SU-DHL-6 (cell line): Measurements from ENCODE around the gene MUC5B.

ENCODE experiments used
- H2AFZ ChIP-seq: fragments of 200-600 bp; sonication (generic); 2 replicates; pipeline ENCODE4 v1.6.1; 2014; ENCODE audit warnings: low read depth, mild to moderate bottlenecking, moderate library complexity, mixed read lengths, antibody characterized with exemption, low read length; ENCODE audit not compliant: severe bottlenecking
- H3F3A ChIP-seq: fragments of 200-600 bp; shearing (Covaris generic); 2 replicates; pipeline ENCODE4 v1.6.0; 2016; ENCODE audit warnings: antibody characterized with exemption, mild to moderate bottlenecking; ENCODE audit not compliant: insufficient read depth
- H3K27ac ChIP-seq: fragments of 200-600 bp; sonication (generic); 2 replicates; pipeline ENCODE4 v1.5.1; 2016; ENCODE audit warnings: low read depth, mild to moderate bottlenecking, low read length, moderate library complexity, mixed read lengths
- H3K27me3 ChIP-seq: fragments of 200-600 bp; sonication (generic), shearing (Covaris generic); 2 replicates; pipeline ENCODE4 v1.6.0; 2014; ENCODE audit warnings: mild to moderate bottlenecking, low read length
- H3K36me3 ChIP-seq: fragments of 200-600 bp; sonication (generic); 2 replicates; pipeline ENCODE4 v1.6.1; 2014; ENCODE audit warnings: mild to moderate bottlenecking, low read length, mixed read lengths
- H3K4me2 ChIP-seq: fragments of 300-600, 200-600 bp; shearing (Covaris generic), sonication (generic); 2 replicates; pipeline ENCODE4 v1.6.0; 2014; ENCODE audit warnings: low read length, low read depth, mild to moderate bottlenecking; ENCODE audit not compliant: poor library complexity, severe bottlenecking
- H3K4me3 ChIP-seq: fragments of 200-600 bp; sonication (generic); 2 replicates; pipeline ENCODE4 v1.5.1; 2014; ENCODE audit warnings: antibody characterized with exemption, low read length, mild to moderate bottlenecking, mixed read lengths; ENCODE audit not compliant: insufficient read depth, poor library complexity, severe bottlenecking
- H3K79me2 ChIP-seq: fragments of 200-600 bp; sonication (generic); 2 replicates; pipeline ENCODE4 v1.6.1; 2014; ENCODE audit warnings: mild to moderate bottlenecking, low read length, moderate library complexity; ENCODE audit not compliant: insufficient read depth
- H3K9ac ChIP-seq: fragments of 200-600 bp; sonication (generic); 2 replicates; pipeline ENCODE4 v1.7.0; 2014; ENCODE audit warnings: mild to moderate bottlenecking, low read length
- H3K9me2 ChIP-seq: fragments of 200-600 bp; sonication (generic); replicated peaks from 2 replicates; pipeline ENCODE4 v1.6.1; 2014; ENCODE audit warnings: low read length; ENCODE audit not compliant: insufficient read depth
- H3K9me3 ChIP-seq: fragments of 200-600 bp; sonication (generic); 2 replicates; pipeline ENCODE4 v1.6.1; 2014; ENCODE audit warnings: low read length, mixed read lengths; ENCODE audit not compliant: insufficient read depth
- H4K20me1 ChIP-seq: fragments of 200-600 bp; sonication (generic); 2 replicates; pipeline ENCODE4 v1.6.1; 2014; ENCODE audit warnings: low read depth, mild to moderate bottlenecking, antibody characterized with exemption, low read length, moderate library complexity, mixed read lengths
- EZH2phosphoT487 ChIP-seq: fragments of 200-600 bp; sonication (generic), shearing (Covaris generic); conservative IDR thresholded peaks from 2 replicates; pipeline ENCODE4 v1.6.1; 2018; ENCODE audit warnings: mild to moderate bottlenecking, antibody characterized with exemption, low read length, moderate library complexity, mixed read lengths
- TF ChIP-seq, protein P1 (sequence below): fragments of 200-600 bp; sonication (generic); IDR thresholded peaks from one replicate; pipeline ENCODE4 v1.5.1; 2017; ENCODE audit warnings: antibody characterized with exemption, mild to moderate bottlenecking, low read length, moderate library complexity; ENCODE audit not compliant: insufficient read depth, poor library complexity, severe bottlenecking

MUC5B gene

DNA sequence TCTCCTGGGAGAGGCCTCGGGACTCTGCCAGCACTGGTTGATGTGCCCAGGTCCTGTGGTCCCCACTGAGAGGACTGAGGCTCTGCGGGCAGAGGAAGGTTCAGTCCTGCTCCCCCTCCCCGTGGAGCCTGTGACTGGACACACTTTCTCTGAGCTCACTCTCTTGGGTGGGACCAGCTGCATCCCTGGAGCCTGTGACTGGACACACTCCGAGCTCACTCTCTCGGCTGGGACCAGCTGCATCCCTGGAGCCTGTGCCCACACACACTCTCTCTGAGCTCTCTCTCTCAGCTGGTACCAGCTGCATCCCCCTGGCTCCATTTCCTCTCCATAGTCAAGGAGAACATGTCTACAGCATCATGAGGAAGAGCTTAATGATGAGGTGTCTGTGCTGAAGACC is 47.1 kb downstream of the MUC5B start:
- Histone ChIP-seq H3K36me3 (no peaks in the 10 kb centered on the region), H3K9me3 (peaks cover under 1% of the 10 kb centered on the region; the same call in 1 of the 2 replicates), H3K27me3 (no peaks in the 10 kb centered on the region), H3K4me2 (no peak overlapping the region), H3K9ac (no peak overlapping the region), H3K4me3 (no peak overlapping the region), H4K20me1 (no peaks in the 10 kb centered on the region), H3K9me2 (no peaks in the 10 kb centered on the region), H3K27ac (no peak overlapping the region), H3K79me2 (no peaks in the 10 kb centered on the region), H3F3A (no peaks in the 10 kb centered on the region), H2AFZ (no peak overlapping the region)
- TF ChIP-seq, protein P1, sequence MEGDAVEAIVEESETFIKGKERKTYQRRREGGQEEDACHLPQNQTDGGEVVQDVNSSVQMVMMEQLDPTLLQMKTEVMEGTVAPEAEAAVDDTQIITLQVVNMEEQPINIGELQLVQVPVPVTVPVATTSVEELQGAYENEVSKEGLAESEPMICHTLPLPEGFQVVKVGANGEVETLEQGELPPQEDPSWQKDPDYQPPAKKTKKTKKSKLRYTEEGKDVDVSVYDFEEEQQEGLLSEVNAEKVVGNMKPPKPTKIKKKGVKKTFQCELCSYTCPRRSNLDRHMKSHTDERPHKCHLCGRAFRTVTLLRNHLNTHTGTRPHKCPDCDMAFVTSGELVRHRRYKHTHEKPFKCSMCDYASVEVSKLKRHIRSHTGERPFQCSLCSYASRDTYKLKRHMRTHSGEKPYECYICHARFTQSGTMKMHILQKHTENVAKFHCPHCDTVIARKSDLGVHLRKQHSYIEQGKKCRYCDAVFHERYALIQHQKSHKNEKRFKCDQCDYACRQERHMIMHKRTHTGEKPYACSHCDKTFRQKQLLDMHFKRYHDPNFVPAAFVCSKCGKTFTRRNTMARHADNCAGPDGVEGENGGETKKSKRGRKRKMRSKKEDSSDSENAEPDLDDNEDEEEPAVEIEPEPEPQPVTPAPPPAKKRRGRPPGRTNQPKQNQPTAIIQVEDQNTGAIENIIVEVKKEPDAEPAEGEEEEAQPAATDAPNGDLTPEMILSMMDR = no peak
- no peak for TF ChIP-seq EZH2phosphoT487

DNA sequence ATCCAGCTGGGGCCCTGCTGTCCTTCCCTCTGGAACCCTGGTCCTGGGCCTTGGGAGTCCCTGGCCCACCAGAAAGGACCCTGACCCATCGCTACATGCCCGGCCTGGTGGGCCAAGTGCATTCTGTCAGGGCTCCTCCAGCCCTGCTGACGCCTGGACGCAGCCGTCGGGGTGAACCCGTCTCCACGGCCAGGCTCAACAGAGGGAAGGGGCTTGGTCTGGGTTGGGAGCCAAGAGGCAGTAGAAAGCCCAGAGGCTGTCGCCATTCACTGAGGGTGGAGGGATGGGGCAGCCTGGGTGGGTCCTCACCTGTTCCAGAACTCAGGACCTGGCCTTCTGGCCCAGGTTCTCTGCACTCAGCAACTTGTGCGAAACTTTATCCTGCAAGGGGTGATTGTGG is 47.6 kb downstream of the MUC5B start:
- TF ChIP-seq, protein P1 = no peak
- Histone ChIP-seq H3K9me2 (no peaks in the 10 kb centered on the region), H3K4me2 (no peak overlapping the region), H3K9me3 (no peaks in the 10 kb centered on the region), H3K4me3 (no peak overlapping the region), H3F3A (no peaks in the 10 kb centered on the region), H3K36me3 (no peaks in the 10 kb centered on the region), H2AFZ (no peak overlapping the region), H3K27ac (no peak overlapping the region), H3K27me3 (no peaks in the 10 kb centered on the region), H3K79me2 (no peaks in the 10 kb centered on the region), H3K9ac (no peak overlapping the region), H4K20me1 (no peaks in the 10 kb centered on the region)

GRCh38 chr11:1271002-1271401 is 48.1 kb downstream of the MUC5B start:
- no peak overlapping the region for H3K27ac ChIP-seq
- no peak overlapping the region for H3K4me2 ChIP-seq
- H3K9me3 ChIP-seq = no peaks in the 10 kb centered on the region
- TF ChIP-seq, protein P1 = no peak
- TF ChIP-seq EZH2phosphoT487 = no peak
- no peaks in the 10 kb centered on the region for H3K9me2 ChIP-seq
- no peak overlapping the region for H3K4me3 ChIP-seq
- no peaks in the 10 kb centered on the region for H4K20me1 ChIP-seq
- no peaks in the 10 kb centered on the region for H3K36me3 ChIP-seq
- H3F3A ChIP-seq = no peaks in the 10 kb centered on the region
- H3K27me3 ChIP-seq = no peaks in the 10 kb centered on the region
- H2AFZ ChIP-seq = no peak overlapping the region
- no peaks in the 10 kb centered on the region for H3K79me2 ChIP-seq
- no peak overlapping the region for H3K9ac ChIP-seq

DNA sequence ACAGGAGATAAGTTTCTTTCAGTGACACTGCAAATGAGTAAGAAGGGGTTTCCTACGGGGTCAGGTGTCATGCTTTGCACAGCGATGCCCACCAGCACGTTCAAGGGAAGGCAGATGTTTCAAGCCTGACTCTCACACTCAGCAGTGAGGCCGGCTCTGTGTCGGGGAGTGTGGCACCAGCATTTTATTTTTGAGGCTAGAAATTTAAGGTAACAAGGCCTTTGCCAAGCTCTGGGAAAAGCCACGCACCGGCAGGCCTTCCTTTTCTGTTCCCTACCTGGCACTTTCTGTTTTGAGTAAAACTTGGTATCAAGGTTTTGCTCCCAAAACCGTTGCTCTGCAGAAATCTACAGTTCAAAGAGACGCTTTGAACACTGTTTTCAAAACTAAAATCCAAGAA is 48.5 kb downstream of the MUC5B start:
- Histone ChIP-seq H3K36me3 (no peaks in the 10 kb centered on the region), H3K9ac (no peak overlapping the region), H3K27ac (no peak overlapping the region), H2AFZ (no peak overlapping the region), H3K4me3 (no peak overlapping the region), H3K9me2 (no peaks in the 10 kb centered on the region), H4K20me1 (no peaks in the 10 kb centered on the region), H3K4me2 (no peak overlapping the region), H3K9me3 (no peaks in the 10 kb centered on the region), H3K79me2 (no peaks in the 10 kb centered on the region), H3F3A (no peaks in the 10 kb centered on the region), H3K27me3 (no peaks in the 10 kb centered on the region)
- no peak for TF ChIP-seq EZH2phosphoT487
- TF ChIP-seq, protein P1 = no peak
